GM21619 (cell line): Measurements from ENCODE around the gene ZSCAN30.

Experiments
- ATAC-seq: cut with Tn5 transposase; IDR thresholded peaks from one replicate; pipeline ENCODE4 v1.9.1; 2021; ENCODE audit not compliant: unreplicated experiment

The ZSCAN30 gene

DNA sequence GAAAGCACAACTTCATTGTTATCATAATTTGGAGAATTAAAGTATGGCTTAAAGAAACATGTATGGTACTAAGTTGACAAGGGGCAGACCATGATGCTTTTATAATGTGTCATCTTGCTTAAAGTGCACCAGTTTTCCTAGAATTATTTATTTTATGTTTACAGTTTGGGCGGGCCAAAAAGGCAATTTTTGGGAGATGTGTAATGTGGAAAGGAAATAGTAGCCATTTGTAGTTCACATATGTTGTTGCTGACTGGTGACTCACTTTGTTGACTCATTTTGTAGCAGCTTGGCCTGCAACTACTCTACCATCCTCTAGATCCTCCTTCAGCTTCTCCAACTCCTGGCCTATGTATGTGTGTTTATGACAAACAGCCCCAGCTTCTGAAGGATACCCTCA is 7.7 kb downstream of the ZSCAN30 start:
- ATAC-seq, result no peak

DNA sequence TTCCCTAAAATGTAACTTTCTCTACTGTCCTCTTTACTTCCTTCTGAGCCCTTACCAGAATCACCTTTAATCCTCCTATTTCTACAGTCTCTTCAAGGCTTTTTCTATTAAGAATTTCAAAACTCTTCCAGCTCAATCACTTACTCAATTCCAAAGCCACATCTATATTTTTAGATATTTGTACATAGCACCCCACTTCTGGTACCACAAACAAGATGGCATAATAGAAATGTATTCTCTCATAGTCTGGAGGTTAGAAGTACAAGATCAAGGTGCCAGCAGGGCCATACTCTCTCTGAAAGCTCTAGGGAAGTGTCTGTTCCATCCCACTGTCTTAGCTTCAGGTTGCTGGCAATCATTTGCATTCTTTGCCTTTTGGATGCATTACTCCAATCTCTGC is 11.1 kb downstream of the ZSCAN30 start:
- ATAC-seq, result no peak

DNA sequence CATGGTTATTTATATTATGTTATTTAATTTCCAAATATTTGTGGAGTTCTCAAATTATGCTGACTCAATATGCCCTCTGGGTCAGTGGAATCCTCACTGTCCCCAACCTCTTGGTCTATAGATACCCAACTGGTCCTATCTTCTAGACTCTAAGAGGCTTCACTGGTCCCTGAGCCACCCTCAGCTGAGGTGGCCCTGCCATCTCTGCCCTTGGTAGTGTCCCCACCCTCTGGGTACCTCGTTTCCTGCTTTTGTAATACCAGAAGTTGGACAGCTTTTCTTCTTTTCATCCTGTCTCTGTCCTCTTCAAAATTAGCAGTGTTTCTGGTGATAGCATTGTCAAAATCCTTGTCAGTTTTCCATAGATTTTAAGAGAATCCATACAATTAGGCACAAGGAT is 11.9 kb downstream of the ZSCAN30 start:
- ATAC-seq, result no peak

DNA sequence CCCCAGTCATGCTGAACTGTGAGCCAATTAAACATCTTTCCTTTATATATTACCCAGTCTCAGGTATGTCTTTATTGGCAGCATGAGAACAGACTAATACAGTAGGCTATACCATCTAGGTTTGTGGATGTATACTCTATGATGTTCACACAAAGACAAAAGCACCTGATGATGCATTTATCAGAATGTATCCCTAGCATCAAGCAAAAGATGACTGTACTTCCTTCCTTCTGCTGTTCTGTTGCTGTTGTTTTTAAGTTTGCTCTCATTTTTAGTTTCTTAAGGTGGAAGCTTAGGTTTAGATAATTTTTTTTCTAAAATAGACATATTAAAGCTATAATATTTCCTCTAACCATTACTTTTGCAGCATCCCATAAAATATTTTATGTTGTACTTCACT is 12.4 kb downstream of the ZSCAN30 start:
- ATAC-seq, result no peak

DNA sequence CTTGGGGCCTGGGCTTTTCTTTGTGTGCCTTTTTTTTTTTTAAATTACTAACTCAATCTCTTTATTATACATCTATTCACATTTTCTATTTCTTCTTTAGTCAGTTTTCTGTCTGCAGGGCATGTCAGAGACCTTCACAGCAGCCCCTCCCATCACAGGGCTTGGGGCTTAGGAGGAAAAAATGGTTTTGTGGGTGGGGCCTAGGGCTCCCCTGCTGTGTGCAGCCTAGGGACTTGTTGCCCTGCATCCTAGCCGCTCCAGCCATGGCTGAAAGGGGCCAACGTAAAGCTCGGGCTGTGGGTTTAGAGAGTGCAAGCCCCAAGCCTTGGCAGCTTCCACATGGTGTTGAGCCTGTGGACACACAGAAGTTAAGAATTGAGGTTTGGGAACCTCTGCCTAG is 13.8 kb downstream of the ZSCAN30 start:
- ATAC-seq, result no peak

DNA sequence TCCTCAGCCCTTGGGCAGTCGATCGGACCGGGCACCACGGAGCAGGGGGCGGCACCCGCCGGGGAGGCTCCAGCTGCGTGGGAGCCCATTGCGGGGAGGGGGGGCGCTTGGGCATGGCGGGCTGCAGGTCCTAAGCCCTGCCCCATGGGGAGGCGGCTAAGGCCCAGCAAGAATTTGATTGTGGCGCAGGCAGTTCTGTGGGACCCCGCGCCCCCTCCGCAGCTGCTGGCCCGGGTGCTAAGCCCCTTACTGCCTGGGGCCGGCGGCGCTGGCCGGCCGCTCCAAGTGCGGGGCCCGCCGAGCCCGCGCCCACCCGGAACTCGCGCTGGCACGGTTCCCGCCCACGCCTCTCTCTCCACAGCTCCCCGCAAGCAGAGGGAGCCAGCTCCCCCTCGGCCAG is 18.4 kb downstream of the ZSCAN30 start:
- no peak for ATAC-seq

DNA sequence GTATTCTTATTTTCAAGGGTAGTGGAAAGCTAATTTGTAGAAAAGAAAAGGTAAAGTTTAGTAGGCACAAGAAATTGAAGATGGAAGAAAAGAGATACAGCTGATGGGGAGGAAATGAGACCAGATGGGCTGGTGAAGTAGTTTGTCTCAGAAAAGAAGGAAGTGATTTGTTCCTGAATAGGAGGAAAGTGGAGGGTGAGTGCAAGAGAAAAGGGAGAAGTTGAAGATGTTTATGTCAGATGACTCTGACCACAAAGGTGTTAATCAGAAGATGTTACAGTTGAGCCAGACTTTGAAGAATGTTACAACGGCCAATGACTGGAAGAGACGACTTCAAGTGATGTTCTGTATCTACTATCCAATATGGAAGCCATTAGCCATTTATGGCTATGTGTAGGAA is 21.2 kb downstream of the ZSCAN30 start:
- no peak for ATAC-seq

DNA sequence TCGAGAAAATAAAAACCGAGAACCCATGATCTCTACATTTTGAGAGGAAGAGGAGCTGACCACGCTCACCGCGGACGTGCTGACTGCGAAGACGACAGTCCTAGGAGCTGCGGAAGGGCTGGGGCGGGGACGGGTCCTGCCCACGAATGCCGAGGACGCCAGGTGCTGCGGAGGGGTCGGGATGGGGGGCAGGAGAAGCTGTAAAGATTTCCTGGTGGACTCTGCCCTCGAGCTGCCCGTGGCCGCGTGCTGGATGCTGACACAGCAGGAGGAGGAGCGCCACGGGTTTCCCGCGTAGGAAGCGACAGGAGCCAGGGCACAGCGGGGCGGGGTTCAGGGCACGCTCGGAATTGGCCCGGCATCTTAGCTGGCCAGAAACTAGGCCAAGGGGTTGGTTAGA is 22.2 kb downstream of the ZSCAN30 start:
- ATAC-seq, result no peak

DNA sequence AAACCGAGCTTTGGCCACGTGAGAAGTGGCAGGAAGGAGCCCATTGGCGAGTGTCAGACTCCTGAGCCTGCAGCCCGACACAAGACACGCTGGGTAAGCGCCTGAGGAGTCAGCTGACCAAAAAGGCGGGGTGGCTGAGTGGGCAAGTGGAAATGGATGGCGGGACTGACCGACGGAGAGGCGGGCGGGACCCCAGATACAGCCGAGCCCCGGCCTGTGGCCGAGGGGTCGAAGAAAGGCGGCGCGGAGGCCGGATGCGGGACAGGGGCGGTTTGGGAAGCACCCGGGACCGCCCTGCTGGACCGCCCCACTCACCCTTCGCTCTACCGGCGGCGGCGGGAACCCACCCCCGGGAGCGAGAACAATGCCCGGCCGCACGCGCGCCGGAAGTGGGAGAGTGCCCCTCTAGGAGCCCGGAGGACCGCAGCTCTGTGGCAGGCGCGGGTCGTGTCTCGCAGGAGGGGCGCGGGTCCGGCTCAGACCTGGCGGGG is 22.8 kb downstream of the ZSCAN30 start:
- peak; percentile 75 for ATAC-seq

DNA sequence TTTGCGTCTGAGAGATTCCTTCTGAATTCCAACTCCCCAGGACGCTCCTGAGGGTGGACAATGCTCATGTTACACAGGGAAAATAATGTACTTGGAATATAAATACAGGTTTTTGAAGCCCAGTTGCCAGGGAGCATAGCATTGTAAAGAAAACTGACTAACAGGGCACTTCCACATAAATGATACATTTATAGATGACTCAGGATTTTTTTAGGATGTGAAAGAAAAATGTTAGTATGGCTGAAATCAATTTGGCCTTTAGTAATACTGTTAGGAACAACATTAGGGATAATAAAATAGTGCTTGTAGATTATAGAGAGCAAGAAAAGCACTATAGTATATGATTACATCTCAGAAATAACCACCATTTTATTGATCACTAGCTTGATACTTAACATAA is 25.6 kb downstream of the ZSCAN30 start:
- no peak for ATAC-seq

DNA sequence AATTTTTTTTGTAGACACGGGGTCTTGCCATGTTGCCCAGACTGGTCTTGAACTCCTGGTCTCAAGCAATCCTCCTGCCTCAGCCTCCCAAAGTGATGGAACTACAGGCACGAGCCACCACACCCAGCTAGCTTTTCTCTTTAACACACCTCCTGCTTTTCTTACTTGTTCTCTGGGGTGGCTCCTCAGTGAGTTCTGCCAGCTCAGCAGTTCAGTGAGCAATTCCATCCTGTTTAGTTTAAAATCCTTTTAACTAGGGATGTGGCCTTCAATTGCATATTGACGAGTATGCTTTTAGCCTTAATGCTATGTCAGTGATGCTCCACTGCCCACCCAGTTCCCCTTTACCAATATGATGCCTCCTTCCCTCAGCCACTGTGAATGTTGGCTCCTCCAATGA is 33.1 kb downstream of the ZSCAN30 start:
- no peak for ATAC-seq

DNA sequence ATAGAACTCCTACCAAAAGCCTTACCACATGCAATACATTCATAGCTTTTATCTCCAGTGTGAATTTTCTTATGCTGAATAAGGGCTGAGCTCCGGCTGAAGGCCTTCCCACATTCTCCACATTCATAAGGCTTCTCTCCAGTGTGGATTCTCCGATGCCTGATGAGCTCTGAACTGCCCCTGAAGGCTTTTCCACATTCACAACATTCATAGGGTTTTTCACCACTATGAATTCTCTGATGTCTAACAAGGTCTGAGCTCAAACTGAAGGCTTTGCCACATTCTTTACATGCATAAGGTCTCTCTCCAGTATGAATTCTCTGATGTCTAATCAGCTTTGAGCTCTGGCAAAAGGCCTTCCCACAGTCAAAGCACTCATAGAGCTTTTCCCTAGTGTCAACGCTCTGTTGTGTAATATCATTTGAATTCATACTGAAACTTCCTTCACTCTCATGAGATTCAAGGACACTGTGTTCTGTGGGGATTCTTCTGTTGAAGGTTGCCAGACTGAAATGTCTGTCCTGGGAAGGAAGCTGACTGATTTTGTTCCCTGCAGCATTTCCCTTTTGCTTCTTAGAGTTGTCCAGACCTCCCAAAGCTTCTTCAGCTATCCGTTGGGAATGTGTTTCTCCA is 36.3 kb downstream of the ZSCAN30 start:
- no peak for ATAC-seq

DNA sequence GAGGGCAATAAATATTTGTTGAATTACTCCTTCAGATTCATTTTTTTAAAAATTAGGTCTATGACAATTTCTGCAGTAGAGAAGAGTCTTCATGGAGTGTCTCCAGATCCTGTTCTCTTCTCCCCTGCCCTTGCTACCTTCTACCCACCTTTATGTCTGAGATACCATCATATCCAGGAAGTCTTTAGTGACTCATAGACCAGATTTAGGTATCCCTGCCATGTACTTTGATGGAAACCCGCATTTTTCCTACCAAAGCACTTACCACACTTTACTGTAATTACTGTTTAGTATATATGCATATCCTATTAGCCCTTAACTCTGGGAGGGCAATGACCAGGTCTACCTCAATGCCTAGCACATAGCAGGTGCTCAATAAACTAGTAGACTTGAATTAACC is 37.6 kb downstream of the ZSCAN30 start:
- ATAC-seq, result no peak

DNA sequence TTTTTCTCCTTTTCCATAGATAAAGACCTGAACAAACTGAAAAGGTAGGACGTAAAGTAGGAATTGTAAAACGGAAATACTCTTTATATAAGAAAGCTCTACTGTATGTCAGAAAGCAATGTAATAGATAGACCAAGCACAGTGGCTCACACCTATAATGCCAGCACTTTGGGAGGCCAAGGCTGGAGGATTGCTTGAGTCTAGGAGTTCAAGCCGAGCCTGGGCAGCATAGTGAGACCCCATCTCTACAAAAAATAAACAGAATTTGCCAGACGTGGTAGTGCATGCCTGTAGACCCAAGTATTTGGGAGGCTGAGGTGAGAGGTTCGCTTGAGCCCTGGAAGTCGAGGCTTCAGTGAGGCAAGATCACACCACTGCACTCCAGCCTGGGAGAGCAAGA is 41.6 kb downstream of the ZSCAN30 start:
- ATAC-seq, result no peak

DNA sequence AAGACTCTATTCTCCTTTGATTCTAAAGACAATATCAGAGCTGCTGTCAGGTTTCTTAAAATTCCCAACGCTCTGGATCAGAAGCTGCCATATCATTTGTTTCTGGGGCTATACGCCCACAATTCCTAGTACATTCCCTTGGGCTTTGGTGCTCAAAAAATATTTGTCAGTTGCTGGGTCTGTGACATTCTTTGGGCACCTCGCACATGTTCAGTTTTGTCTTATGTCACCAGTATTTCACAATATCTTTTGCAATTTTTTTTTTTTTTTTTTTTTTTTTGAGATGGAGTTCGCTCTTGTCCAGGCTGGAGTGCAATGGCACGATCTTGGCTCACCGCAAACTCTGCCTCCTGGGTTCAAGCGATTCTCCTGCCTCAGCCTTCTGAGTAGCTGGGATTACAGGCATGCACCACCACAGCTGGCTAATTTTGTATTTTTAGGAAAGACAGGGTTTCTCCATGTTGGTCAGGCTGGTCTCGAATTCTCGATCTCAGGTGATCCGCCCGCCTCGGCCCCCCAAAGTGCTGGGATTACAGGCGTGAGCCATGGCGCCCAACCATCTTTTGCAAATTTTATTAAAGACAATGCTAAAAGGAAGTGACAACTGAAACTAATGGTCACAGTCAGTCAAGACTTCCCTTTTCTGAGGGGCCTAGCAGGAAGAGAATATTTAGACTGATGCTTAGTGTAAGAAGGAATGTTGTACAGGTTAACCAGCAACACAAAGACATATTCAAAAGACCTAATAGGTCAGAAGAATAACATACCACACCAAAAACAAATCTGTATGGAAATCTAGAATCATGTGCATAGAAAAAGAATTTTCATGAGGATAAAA is 42.4 kb downstream of the ZSCAN30 start:
- no peak for ATAC-seq

DNA sequence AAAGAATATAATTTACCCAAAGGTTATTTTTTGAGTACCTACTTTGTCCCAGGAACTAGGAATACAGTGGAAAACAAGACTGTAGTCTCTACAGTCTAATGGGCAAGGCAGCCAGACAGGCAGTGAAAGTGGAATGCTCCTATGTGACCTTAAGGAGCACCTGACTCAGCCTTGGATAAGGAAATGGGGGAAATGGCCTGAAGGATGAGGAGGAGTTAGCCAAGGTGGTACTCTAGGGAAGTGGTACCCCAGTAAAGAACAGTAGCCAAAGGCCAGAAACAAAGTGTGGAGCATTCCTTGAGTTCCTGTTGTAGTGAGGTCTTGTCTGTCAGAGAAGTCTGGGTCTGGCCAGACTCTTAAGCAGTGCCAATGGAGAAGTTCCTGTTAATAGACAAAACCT is 43.2 kb downstream of the ZSCAN30 start:
- no peak for ATAC-seq

DNA sequence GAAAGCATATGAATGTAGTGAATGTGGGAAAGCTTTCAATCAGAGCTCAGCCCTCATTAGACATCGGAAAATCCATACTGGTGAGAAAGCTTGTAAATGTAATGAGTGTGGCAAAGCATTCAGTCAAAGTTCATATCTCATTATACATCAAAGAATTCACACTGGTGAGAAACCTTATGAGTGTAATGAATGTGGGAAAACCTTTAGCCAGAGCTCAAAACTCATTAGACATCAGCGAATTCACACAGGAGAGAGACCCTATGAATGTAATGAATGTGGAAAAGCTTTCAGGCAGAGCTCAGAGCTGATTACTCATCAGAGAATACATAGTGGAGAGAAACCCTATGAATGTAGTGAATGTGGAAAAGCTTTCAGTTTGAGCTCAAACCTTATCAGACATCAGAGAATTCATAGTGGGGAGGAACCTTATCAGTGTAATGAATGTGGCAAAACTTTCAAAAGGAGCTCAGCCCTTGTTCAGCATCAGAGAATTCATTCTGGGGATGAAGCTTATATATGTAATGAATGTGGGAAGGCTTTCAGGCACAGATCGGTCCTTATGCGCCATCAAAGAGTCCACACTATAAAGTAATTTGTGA is 44.2 kb downstream of the ZSCAN30 start:
- ATAC-seq, result no peak

DNA sequence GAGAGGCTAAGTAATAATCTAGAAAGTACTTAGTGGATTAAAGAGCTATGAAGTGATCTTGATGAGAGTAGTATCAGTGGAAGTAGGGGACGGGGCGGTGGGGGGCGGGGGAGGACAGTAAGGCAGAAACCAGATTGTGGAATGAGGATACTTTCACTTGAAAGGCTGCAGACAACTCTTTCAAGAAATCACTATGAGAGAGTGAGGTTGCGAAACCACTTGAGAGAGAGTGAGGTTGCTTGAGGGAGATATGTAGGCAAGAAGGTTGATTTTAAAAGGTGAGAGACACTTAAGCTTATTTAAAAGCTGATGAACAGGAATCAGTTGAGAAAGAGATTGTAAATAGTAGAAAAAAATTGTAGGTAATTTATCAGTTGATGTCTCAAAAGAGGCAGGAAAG is 45.4 kb downstream of the ZSCAN30 start:
- ATAC-seq, result no peak

DNA sequence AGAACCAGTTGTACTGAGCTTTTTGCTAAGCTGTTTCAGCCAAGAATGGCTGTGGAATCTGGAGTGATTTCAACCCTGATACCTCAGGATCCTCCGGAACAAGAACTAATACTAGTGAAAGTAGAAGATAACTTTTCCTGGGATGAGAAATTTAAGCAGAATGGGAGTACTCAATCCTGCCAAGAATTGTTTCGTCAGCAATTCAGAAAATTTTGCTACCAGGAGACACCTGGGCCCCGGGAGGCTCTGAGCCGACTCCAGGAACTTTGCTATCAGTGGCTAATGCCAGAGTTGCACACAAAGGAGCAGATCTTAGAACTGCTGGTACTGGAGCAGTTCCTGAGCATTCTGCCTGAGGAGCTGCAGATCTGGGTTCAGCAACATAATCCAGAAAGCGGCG is 47.6 kb downstream of the ZSCAN30 start:
- no peak for ATAC-seq

DNA sequence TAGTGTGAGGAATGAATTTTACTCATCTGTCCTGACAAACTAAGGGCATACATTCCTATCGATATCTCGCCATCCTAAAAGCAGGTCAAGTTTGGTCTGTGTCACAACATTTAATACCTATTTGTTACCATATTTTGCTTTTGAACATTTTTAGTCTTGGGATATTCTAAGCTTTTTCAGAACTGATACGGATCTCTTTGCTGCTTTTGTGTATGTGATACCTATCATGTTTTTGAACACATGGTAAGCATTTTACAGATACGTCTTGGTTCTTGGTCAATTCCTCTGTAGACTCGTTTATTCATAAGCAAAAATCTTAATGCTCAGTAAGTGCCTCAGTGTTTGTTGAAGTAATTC is 48.6 kb downstream of the ZSCAN30 start:
- peak; percentile 1 for ATAC-seq

DNA sequence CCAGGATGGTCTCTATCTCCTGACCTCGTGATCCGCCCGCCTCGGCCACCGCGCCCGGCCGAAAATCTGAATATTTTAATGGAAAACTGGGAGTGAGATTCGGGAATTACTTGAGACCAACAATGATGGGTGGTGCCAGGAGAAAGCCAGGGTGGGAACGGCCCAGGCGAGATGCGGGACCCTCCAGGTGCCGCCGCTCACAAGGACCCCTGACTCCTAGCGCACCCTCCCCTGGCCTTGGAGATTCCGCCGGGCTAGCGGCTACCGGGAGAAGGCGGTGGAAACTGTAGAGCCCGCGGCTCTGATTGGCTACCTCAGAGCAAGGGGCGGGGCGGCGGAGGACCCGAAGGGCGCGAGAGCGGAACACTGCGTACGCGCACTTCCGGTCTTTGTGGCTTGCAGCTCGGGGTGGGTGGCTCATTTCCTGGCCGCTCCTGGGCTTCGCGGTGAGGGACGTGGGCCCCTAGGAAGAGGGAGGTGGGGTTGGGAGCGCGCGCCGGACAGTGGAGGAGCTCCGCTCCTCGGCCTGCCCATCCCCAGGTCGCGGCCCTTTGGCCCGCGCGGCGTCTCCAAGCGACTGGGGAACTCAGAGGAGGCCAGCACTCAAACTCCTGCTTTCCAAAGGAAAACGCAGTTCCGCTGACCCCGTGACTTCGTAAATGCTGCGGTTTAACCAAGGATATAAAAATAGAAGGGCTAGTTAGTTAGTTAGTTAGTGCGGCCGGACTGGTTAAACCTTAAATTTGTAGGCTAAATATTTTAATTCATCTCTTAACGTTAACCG is 49.2 kb downstream of the ZSCAN30 start, which contains the start of gene ZNF397:
Gene ZNF397 (plus strand): TSS at position 371 of the 784 bp plus-strand sequence. CDS start 1,437 bp downstream, outside the sequence.
- peak; percentile 99 for ATAC-seq
